ENCODE results near the gene TRIM24.

DNA sequence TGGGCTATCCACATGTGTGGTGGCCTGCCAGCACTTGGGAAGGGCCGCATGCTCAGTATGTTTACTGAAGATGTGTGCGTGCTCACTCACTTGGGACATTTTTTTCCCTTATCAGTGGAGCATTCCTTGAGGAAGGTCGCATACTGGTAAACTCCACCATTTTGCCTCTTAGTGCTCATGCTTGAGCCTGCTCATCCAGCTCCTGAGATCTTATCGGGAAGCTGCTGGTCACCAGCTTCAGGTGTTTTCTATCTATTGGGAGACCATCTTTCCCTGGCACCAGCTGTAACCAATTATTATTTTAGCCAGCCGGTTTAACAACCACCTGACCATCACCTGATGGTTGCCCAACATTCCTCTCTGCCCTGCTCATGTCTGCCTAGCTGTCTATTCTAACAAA lies 35.0 kb upstream of the TRIM24 start:
- TF ChIP-seq, protein P1, sequence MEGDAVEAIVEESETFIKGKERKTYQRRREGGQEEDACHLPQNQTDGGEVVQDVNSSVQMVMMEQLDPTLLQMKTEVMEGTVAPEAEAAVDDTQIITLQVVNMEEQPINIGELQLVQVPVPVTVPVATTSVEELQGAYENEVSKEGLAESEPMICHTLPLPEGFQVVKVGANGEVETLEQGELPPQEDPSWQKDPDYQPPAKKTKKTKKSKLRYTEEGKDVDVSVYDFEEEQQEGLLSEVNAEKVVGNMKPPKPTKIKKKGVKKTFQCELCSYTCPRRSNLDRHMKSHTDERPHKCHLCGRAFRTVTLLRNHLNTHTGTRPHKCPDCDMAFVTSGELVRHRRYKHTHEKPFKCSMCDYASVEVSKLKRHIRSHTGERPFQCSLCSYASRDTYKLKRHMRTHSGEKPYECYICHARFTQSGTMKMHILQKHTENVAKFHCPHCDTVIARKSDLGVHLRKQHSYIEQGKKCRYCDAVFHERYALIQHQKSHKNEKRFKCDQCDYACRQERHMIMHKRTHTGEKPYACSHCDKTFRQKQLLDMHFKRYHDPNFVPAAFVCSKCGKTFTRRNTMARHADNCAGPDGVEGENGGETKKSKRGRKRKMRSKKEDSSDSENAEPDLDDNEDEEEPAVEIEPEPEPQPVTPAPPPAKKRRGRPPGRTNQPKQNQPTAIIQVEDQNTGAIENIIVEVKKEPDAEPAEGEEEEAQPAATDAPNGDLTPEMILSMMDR (IDR thresholded peaks at IDR 0.05) = no peak
- TF ChIP-seq SIN3A (IDR thresholded peaks at IDR 0.05; ENCODE audit: borderline replicate concordance, insufficient read depth, low read depth, low read length) (no peak), POLR2AphosphoS5 (IDR thresholded peaks at IDR 0.05; ENCODE audit: low read depth, low read length) (no peak), TCF7L2 (IDR thresholded peaks at IDR 0.05; ENCODE audit: low read depth, low read length) (no peak)
- TF ChIP-seq, protein P2, sequence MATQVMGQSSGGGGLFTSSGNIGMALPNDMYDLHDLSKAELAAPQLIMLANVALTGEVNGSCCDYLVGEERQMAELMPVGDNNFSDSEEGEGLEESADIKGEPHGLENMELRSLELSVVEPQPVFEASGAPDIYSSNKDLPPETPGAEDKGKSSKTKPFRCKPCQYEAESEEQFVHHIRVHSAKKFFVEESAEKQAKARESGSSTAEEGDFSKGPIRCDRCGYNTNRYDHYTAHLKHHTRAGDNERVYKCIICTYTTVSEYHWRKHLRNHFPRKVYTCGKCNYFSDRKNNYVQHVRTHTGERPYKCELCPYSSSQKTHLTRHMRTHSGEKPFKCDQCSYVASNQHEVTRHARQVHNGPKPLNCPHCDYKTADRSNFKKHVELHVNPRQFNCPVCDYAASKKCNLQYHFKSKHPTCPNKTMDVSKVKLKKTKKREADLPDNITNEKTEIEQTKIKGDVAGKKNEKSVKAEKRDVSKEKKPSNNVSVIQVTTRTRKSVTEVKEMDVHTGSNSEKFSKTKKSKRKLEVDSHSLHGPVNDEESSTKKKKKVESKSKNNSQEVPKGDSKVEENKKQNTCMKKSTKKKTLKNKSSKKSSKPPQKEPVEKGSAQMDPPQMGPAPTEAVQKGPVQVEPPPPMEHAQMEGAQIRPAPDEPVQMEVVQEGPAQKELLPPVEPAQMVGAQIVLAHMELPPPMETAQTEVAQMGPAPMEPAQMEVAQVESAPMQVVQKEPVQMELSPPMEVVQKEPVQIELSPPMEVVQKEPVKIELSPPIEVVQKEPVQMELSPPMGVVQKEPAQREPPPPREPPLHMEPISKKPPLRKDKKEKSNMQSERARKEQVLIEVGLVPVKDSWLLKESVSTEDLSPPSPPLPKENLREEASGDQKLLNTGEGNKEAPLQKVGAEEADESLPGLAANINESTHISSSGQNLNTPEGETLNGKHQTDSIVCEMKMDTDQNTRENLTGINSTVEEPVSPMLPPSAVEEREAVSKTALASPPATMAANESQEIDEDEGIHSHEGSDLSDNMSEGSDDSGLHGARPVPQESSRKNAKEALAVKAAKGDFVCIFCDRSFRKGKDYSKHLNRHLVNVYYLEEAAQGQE (IDR thresholded peaks at IDR 0.05; ENCODE audit: insufficient read depth in 1 of 2, low read depth in 2 of 2, low read length in 1 of 2) = no peak

All from Panc1 (cell line).